GM19099 (cell line): ENCODE measurements around the gene RBM15.

Experiments
- POLR2A ChIP-seq: IDR thresholded peaks from 3 replicates; pipeline ENCODE4 v1.6.1; 2011; ENCODE audit warnings: low read depth; ENCODE audit not compliant: insufficient read length; ENCODE audit errors: extremely low read depth

RBM15 gene

GRCh38 chr1:110356379-110356778 is 17.2 kb downstream of the RBM15 start:
- no peak for TF ChIP-seq POLR2A

GRCh38 chr1:110360431-110360830 is 21.3 kb downstream of the RBM15 start:
- no peak for TF ChIP-seq POLR2A

GRCh38 chr1:110361856-110362255 is 22.7 kb downstream of the RBM15 start:
- TF ChIP-seq POLR2A, result no peak

GRCh38 chr1:110364221-110364620 is 25.0 kb downstream of the RBM15 start:
- no peak for TF ChIP-seq POLR2A

GRCh38 chr1:110370827-110371226 is 31.6 kb downstream of the RBM15 start:
- TF ChIP-seq POLR2A, result no peak

- TF ChIP-seq POLR2A, result no peak
Observed at GRCh38 chr1:110375490-110375889, 36.3 kb downstream of the RBM15 start.

- TF ChIP-seq POLR2A, result no peak
Observed at GRCh38 chr1:110380672-110381283, 41.6 kb downstream of the RBM15 start.

GRCh38 chr1:110383251-110383990 is 44.2 kb downstream of the RBM15 start:
- no peak for TF ChIP-seq POLR2A

GRCh38 chr1:110384581-110385321 is 45.6 kb downstream of the RBM15 start:
- TF ChIP-seq POLR2A, result peak; percentile 27

GRCh38 chr1:110385369-110385768 is 46.2 kb downstream of the RBM15 start:
- TF ChIP-seq POLR2A, result no peak

- TF ChIP-seq POLR2A, result no peak
Observed at GRCh38 chr1:110387048-110387754, 48.0 kb downstream of the RBM15 start.

- no peak for TF ChIP-seq POLR2A
Observed at GRCh38 chr1:110390096-110390495, 50.9 kb downstream of the RBM15 start.

- TF ChIP-seq POLR2A, result no peak
Observed at GRCh38 chr1:110390692-110391245, 51.6 kb downstream of the RBM15 start, which contains the start of gene SLC16A4. Gene SLC16A4 (minus strand): TSS chr1:110391026. CDS start chr1:110389323, 1,703 bp downstream.

GRCh38 chr1:110393286-110393685 is 54.1 kb downstream of the RBM15 start:
- TF ChIP-seq POLR2A, result no peak

- no peak for TF ChIP-seq POLR2A
Observed at GRCh38 chr1:110393691-110394492, 54.7 kb downstream of the RBM15 start.

- no peak for TF ChIP-seq POLR2A
Observed at GRCh38 chr1:110394493-110394820, 55.3 kb downstream of the RBM15 start.
